ENCODE data around the gene RGS14. TPM values are rescaled to one million over a fixed set of nuclear protein-coding genes. Genes with fewer than 3 reads are reported as not detected.

Gene RGS14
- total and polyA plus RNA-seq, 2 donors (not counting 3 experiments of a cell fraction or from before 2014, with no cell fraction given) = 4.3 to 7.3 TPM

DNA sequence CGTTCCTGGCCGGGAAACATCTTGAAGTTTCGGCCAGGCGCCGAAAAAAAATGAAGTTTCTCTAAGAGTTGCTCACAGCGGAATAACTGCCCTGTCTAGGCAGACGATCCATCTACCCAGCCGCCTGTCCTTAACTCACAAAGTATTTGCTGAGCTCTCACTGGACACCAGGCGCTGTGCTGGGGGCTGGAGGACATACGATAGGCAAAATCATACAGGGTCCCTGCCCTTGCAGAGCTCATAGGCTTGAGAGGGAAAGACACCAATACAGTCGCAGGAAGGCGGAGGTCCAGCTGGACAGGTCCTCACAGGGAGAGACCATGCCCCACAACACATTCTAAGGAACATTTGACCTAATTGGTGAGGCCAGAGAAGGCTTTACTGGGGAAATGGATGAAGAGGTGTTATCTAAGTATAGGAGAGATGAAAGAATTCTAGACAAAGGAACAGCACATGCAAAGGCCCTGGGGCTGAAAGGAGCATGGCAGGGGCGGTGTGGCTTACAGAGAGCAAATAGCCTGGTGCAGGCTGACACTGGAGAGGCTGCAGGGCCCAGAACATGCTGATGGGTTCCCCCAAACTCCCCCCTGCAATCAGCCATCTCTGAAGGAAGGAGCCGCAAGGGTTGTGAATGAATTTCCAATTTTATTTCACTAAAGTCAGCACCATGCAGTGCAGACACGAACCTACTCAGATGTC lies 44.0 kb upstream of the RGS14 start:
- Histone ChIP-seq H3K4me3 (replicated peaks in 1 of 3; ENCODE audit: insufficient read depth in 1 of 3, low read depth in 1 of 3, low read length in 3 of 3) (no peak overlapping the region), H3K9me1 (replicated peaks; ENCODE audit: control insufficient read depth, extremely low read depth, insufficient read depth, low read length) (no peaks in the 10 kb centered on the region), H3K4me2 (ENCODE audit: insufficient read depth, low read length) (no peak overlapping the region), H2AFZ (ENCODE audit: low read depth, low read length) (no peak overlapping the region), H3K79me2 (ENCODE audit: control insufficient read depth, insufficient read depth, low read length) (peaks cover 10% of the 10 kb centered on the region), H4K20me1 (replicated peaks; ENCODE audit: control insufficient read depth, extremely low read depth, insufficient read depth, low read length) (no peaks in the 10 kb centered on the region), H3K27ac (ENCODE audit: insufficient read depth, low read depth, low read length) (no peak overlapping the region), H3K36me3 (ENCODE audit: control insufficient read depth in 2 of 2, extremely low read depth in 1 of 2, insufficient read depth in 2 of 2, low read length in 2 of 2) (peaks cover 0 to 6% of the 10 kb centered on the region in 2 experiments), H3K4me1 (ENCODE audit: control insufficient read depth, extremely low read depth, insufficient read depth, low read length) (peaks cover 22% of the 10 kb centered on the region), H3K27me3 (ENCODE audit: control insufficient read depth in 2 of 2, insufficient read depth in 2 of 2, low read length in 2 of 2) (no peaks in the 10 kb centered on the region), H3K9me3 (replicated peaks; ENCODE audit: control insufficient read depth, insufficient read depth, low read length) (no peaks in the 10 kb centered on the region), H3K9ac (replicated peaks; ENCODE audit: extremely low read depth, insufficient read depth, low read length) (no peak overlapping the region)
- BruUV-seq (replicated peaks) = no TSS peak
- intact Hi-C loops (cut with micrococcal nuclease) = loop anchor here (2.0 to 5.0 kb wide), 3 partner anchors 37 to 661 kb away; partner anchors contain the start of gene LMAN2
- dilution Hi-C loops (cut with MboI; ENCODE audit: extremely low pct_ligation_motif_present, low sequenced_read_pairs) = no loop called here
- ChIA-PET CTCF (no interaction called here), POLR2A (interaction anchor here (0.6 kb wide), 1 partner anchor 31 kb away, joined by 5 read pairs; no protein-coding TSS in a partner anchor)
- DNase-seq (ENCODE audit: low read depth, low spot score) (no peak), FAIRE-seq (no peak)
- TF ChIP-seq, protein P1, sequence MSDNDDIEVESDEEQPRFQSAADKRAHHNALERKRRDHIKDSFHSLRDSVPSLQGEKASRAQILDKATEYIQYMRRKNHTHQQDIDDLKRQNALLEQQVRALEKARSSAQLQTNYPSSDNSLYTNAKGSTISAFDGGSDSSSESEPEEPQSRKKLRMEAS (IDR thresholded peaks at IDR 0.05; ENCODE audit: insufficient read depth, insufficient read length) = no peak

DNA sequence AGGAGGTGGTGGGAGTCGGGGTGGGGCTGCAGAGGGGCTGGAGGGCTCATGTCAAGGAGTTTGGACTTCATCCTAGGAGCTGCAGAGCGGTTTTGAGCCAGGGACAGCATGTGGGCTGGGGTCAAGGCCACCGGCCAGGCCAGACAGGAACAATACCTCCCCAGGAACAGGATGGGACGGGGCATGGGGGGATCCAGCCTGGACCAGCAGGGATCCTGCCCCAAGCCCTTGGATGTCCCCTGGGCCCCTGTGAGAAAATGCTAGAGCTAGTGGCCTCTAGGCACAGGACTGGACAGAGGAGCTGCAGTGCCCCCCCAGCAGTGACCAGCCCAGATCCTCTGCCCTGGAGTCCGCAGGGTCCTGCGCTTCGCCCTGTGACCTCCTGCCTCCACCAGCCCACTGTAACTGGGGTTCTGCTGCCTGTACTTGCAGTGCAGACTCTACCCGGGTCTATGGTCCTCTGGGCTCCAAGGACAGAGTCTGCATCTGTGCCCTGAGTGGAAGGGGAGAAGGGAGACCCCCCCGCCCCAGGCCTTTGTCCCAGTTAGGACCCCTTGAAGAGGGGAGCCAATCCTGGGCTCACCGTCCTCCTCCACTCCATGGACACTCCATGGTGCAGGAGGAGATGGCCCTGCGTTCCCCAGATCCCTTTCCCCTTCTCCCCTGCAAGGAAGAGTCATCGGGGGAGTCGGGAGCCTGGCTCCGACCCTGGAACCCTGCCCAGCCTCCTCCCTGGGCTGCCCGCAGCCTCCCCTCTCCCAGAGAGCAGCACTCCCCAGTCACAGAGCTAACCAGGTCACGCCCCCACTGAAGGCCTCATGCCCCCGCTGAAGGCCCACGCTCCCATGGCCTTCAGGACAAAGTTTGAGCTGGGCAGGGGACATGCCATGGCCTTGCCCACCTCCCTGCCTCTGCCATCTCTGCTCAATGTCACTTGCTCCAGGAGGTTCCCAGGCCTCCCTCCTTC lies 43.1 kb upstream of the RGS14 start:
- FAIRE-seq = no peak
- Histone ChIP-seq H4K20me1 (replicated peaks; ENCODE audit: control insufficient read depth, extremely low read depth, insufficient read depth, low read length) (no peaks in the 10 kb centered on the region), H3K79me2 (ENCODE audit: control insufficient read depth, insufficient read depth, low read length) (peaks cover 10% of the 10 kb centered on the region), H3K27me3 (ENCODE audit: control insufficient read depth in 2 of 2, insufficient read depth in 2 of 2, low read length in 2 of 2) (no peaks in the 10 kb centered on the region), H3K36me3 (ENCODE audit: control insufficient read depth in 2 of 2, extremely low read depth in 1 of 2, insufficient read depth in 2 of 2, low read length in 2 of 2) (peaks cover 0 to 3% of the 10 kb centered on the region in 2 experiments), H3K4me1 (ENCODE audit: control insufficient read depth, extremely low read depth, insufficient read depth, low read length) (peaks cover 22% of the 10 kb centered on the region), H3K27ac (ENCODE audit: insufficient read depth, low read depth, low read length) (no peak overlapping the region), H3K4me3 (replicated peaks in 1 of 3; ENCODE audit: insufficient read depth in 1 of 3, low read depth in 1 of 3, low read length in 3 of 3) (no peak overlapping the region), H3K9me1 (replicated peaks; ENCODE audit: control insufficient read depth, extremely low read depth, insufficient read depth, low read length) (no peaks in the 10 kb centered on the region), H2AFZ (ENCODE audit: low read depth, low read length) (no peak overlapping the region), H3K4me2 (ENCODE audit: insufficient read depth, low read length) (no peak overlapping the region), H3K9me3 (replicated peaks; ENCODE audit: control insufficient read depth, insufficient read depth, low read length) (no peaks in the 10 kb centered on the region), H3K9ac (replicated peaks; ENCODE audit: extremely low read depth, insufficient read depth, low read length) (no peak overlapping the region)
- dilution Hi-C loops (cut with MboI; ENCODE audit: extremely low pct_ligation_motif_present, low sequenced_read_pairs) (no loop called here), intact Hi-C loops (cut with micrococcal nuclease) (loop anchor here (5.0 kb wide), 2 partner anchors 53 to 662 kb away; no protein-coding TSS in a partner anchor)
- ChIA-PET CTCF (interaction anchor here (1.1 to 2.7 kb wide), 4 partner anchors 56 to 138 kb away, joined by 3 to 12 read pairs (median 6); no protein-coding TSS in a partner anchor), POLR2A (interaction anchor here (0.6 kb wide), 1 partner anchor 30 kb away, joined by 5 read pairs; no protein-coding TSS in a partner anchor)
- no TSS peak for BruUV-seq (replicated peaks)
- DNase-seq (ENCODE audit: low read depth, low spot score) = no peak
- TF ChIP-seq, protein P1 (IDR thresholded peaks at IDR 0.05; ENCODE audit: insufficient read depth, insufficient read length) = no peak
- TF ChIP-seq JUN (IDR thresholded peaks at IDR 0.05; ENCODE audit: borderline replicate concordance, insufficient read depth, insufficient read length, low read depth) (no peak), POLR2AphosphoS5 (IDR thresholded peaks at IDR 0.05; ENCODE audit: insufficient read depth, low read depth, low read length) (no peak), POLR2A (IDR thresholded peaks at IDR 0.05; ENCODE audit: low read depth, low read length) (no peak), GATA2 (IDR thresholded peaks at IDR 0.05; ENCODE audit: insufficient read depth, insufficient read length, low read depth, low read length) (no peak), FOS (IDR thresholded peaks at IDR 0.05; ENCODE audit: borderline replicate concordance, insufficient read depth, low read length) (no peak), EZH2 (IDR thresholded peaks at IDR 0.05; ENCODE audit: borderline replicate concordance, low read depth, low read length, severe bottlenecking) (no peak), MYC (IDR thresholded peaks at IDR 0.05; ENCODE audit: low read depth, low read length) (no peak)
- TF ChIP-seq, protein P2, sequence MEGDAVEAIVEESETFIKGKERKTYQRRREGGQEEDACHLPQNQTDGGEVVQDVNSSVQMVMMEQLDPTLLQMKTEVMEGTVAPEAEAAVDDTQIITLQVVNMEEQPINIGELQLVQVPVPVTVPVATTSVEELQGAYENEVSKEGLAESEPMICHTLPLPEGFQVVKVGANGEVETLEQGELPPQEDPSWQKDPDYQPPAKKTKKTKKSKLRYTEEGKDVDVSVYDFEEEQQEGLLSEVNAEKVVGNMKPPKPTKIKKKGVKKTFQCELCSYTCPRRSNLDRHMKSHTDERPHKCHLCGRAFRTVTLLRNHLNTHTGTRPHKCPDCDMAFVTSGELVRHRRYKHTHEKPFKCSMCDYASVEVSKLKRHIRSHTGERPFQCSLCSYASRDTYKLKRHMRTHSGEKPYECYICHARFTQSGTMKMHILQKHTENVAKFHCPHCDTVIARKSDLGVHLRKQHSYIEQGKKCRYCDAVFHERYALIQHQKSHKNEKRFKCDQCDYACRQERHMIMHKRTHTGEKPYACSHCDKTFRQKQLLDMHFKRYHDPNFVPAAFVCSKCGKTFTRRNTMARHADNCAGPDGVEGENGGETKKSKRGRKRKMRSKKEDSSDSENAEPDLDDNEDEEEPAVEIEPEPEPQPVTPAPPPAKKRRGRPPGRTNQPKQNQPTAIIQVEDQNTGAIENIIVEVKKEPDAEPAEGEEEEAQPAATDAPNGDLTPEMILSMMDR (IDR thresholded peaks at IDR 0.05; ENCODE audit: extremely low read depth in 1 of 2, insufficient read depth in 1 of 2, low read depth in 1 of 2, low read length in 2 of 2) = no peak
